Measurements from ENCODE around the gene TMEM179B. TPM values are rescaled to one million over a fixed set of nuclear protein-coding genes. Genes with fewer than 3 reads are reported as not detected.
A peak's percentile ranks its signal among the peaks of the same experiment; 100 is the strongest.

The TMEM179B gene
- total RNA-seq, 1 donor from 2014 or later: 12.0 TPM

DNA sequence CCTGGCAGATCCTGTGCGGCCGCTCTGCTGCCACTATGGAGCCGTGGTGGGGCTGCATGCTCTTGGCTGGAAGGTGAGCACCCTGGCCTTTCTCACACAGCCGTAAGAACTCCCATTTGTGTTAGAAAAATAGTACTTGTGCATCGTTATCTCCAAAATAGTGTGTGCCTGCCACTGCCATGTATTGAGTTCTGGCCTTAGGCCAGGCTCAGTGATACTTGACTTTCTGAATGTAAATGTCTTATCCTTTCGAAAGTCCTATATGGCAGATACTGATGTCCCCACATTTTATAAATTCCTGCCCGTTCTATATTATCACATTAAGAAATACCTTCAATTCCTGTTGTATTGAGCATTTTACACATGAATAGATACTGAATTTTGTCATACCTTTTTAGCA, 4.4 kb upstream of the TMEM179B start:
- intact Hi-C loops (cut with DNase I): no loop called here
- DNase-seq (ENCODE audit: low spot score): no peak

DNA sequence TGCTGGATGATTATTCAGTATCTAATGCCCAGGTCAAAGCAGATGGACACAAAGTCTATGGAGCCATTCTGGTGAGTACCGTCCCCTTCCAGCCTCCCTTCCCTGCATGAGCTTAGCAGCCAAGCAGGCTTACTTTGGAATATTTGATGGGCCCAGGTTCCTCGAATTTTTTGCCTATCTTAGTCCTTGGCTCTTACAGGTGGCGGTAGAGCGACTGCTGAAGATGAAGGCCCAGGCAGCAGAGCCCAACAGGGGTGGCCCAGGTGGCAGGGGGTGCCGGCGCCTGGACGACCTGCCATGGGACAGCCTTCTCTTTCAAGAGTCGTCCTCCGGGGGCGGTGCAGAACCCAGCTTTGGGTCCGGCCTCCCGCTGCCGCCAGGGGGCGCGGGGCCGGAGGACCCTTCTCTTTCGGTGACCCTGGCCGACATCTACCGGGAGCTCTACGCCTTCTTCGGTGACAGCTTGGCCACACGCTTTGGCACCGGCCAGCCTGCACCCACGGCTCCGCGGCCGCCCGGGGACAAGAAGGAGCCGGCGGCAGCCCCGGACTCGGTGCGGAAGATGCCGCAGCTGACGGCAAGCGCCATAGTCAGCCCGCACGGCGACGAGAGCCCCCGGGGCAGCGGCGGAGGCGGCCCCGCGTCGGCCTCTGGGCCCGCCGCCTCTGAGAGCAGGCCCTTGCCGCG, 741 bp upstream of the TMEM179B start:
- DNase-seq (ENCODE audit: low spot score): peak; percentile 93
- intact Hi-C loops (cut with DNase I): loop anchor here (1.0 to 2.0 kb wide), 4 partner anchors 18 to 95 kb away; partner anchors contain the start of genes NXF1 and WDR74

DNA sequence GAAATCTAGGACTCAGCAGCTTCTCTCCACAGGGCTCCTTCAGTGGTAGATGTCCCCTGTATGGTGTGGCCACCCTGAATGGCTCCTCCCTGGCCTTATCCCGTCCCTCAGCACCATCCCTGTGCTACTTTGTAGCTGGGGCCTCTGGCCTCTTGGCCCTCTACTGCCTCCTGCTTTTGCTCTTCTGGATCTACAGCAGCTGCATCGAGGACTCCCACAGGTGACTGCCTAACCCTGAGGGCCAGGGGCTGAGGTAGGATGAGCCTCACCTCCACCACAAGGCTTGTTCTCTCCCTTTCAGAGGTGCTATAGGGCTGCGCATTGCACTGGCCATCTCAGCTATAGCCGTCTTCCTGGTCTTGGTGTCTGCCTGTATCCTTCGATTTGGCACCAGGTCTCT, 1.8 kb downstream of the TMEM179B start:
- no peak for DNase-seq (ENCODE audit: low spot score)
- intact Hi-C loops (cut with DNase I): no loop called here

- no peak for DNase-seq (ENCODE audit: low spot score)
- intact Hi-C loops (cut with DNase I): no loop called here
Observed at GRCh38 chr11:62789576-62789975, 2.4 kb downstream of the TMEM179B start.

DNA sequence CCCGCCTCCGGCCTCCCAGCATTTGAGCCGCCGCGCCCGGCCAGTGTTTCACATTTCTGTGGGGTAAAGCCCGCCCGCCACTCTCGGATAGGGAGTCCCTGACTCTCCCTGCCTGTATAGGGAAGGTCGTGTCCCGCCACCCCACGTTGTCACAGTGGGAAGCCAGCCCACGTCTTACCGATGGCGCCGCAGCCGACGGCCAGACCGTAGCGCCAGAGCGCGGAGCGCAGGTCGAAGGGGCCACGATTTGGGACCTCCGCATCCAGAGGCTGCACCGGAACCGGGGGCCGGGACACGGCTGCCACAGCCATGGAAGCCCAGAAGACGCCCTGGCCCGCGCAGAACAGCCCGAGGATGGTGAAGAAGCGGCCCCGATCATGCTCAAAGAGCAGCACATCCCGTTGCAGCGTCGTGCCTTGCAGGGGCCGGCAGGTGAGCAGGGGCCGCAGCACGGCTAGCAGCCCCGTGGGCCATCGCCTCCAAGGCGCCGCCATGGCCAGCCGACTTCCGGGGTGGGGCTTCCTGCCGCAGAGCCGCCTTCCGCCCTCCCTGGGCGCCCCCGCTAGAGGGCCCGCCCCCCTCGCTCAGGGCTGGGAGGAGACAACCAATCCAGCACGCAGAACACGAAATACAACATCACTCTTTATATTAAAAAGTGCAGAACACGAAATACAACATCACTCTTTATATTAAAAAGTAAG, 4.4 kb downstream of the TMEM179B start, which contains the start of gene TMEM223:
TMEM223 (minus strand) TSS at position 506 of the 701 bp plus-strand sequence; CDS start at position 494, 12 bp downstream.
- peak; percentile 95 for DNase-seq (ENCODE audit: low spot score)
- intact Hi-C loops (cut with DNase I): loop anchor here (1.0 kb wide), 1 partner anchor 14 kb away; the partner anchor contains the start of gene NXF1

- DNase-seq (ENCODE audit: low spot score): no peak
- intact Hi-C loops (cut with DNase I): loop anchor here (1.0 kb wide), 1 partner anchor 13 kb away; the partner anchor contains the start of gene NXF1
Observed at GRCh38 chr11:62792202-62792575, 5.0 kb downstream of the TMEM179B start.

DNA sequence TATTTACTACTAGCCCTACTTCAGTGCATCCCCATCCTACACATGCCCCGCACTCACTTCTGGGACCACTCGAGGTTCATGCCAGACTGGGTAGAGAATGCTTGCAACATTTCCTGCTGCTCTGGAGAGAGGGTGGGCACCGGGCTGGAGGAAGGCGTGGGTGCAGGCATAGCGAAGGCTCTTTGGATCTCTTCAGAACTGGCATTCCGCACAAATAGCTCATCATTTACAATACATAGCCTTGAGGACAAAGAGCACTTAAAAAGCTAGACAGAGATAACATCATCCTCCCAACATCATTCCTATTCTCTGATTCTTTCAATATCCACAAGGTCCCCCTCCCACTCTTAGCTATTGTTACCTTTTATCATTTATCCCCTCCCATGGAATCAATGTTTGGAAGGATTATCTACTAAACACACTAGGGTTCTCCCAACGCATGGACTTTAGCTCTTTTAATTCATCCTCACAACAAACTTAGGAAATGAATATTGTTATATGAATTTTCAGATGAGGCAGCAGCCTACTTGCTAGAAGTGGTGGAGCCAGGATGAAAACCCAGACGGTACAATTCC, 7.1 kb downstream of the TMEM179B start:
- DNase-seq (ENCODE audit: low spot score): no peak
- intact Hi-C loops (cut with DNase I): no loop called here

GRCh38 chr11:62796281-62796680, 9.1 kb downstream of the TMEM179B start:
- intact Hi-C loops (cut with DNase I): no loop called here
- no peak for DNase-seq (ENCODE audit: low spot score)

- intact Hi-C loops (cut with DNase I): no loop called here
- no peak for DNase-seq (ENCODE audit: low spot score)
Observed at GRCh38 chr11:62799486-62799885, 12.3 kb downstream of the TMEM179B start.

- intact Hi-C loops (cut with DNase I): no loop called here
- DNase-seq (ENCODE audit: low spot score): no peak
Observed at GRCh38 chr11:62801071-62801470, 13.9 kb downstream of the TMEM179B start.

- intact Hi-C loops (cut with DNase I): loop anchor here (1.0 to 2.0 kb wide), 2 partner anchors 12 to 18 kb away; partner anchors contain the start of genes TMEM179B and TMEM223
Observed at GRCh38 chr11:62804310-62805075, 17.3 kb downstream of the TMEM179B start.

GRCh38 chr11:62805076-62805892, 18.1 kb downstream of the TMEM179B start, which contains the start of gene NXF1:
NXF1 (minus strand) TSS chr11:62805440; CDS start chr11:62805356, 84 bp downstream.
- peak; percentile 98 for DNase-seq (ENCODE audit: low spot score)
- intact Hi-C loops (cut with DNase I): loop anchor here (1.0 to 2.0 kb wide), 2 partner anchors 13 to 18 kb away; partner anchors contain the start of genes TMEM179B and TMEM223

More at GRCh38 chr11:62804310-62805075, 17.3 kb downstream of the TMEM179B start:
- no peak for DNase-seq (ENCODE audit: low spot score)

GRCh38 chr11:62805961-62806441, 18.8 kb downstream of the TMEM179B start:
- intact Hi-C loops (cut with DNase I): loop anchor here (1.0 to 2.0 kb wide), 2 partner anchors 14 to 19 kb away; partner anchors contain the start of genes TMEM179B and TMEM223
- DNase-seq (ENCODE audit: low spot score): no peak

- intact Hi-C loops (cut with DNase I): no loop called here
- DNase-seq (ENCODE audit: low spot score): no peak
Observed at GRCh38 chr11:62806611-62807121, 19.5 kb downstream of the TMEM179B start.

DNA sequence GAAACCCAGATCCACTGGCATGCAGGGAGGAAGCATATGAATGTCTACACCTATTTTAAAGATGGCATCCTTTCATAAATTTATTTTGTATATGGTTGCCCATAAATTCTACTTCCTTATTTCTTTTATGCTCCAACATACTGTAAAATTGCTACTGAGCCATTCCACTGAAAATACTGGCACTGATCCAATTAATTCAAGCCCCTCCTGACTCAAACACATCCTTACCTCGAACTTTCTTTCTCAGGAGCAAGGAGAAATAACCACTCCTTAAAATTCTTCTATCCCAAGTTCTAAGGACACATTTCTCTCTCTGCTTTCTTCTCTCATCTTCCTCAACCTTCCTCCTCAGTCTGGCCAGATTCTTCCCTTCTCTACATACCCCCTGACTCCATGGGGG, 23.5 kb downstream of the TMEM179B start:
- DNase-seq (ENCODE audit: low spot score): no peak
- intact Hi-C loops (cut with DNase I): no loop called here

- intact Hi-C loops (cut with DNase I): no loop called here
- no peak for DNase-seq (ENCODE audit: low spot score)
Observed at GRCh38 chr11:62811659-62812058, 24.5 kb downstream of the TMEM179B start.

DNA sequence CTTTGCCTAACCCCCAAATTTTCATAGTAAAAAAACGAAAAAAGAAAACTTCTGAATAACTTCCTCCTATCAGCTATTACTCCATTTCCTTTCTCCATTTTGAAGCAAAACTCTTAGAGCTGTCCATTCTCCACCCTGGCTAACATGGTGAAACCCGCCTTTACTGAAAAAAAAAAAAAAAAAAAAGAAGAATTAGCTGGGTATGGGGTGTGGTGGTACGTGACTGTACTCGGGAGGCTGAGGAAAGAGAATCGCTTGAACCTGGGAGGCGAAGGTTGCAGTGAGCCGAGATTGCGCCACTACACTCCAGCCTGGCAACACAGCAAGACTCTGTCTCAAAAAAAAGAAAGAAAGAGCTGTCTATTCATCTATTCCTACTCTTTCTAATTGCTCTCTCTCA, 29.4 kb downstream of the TMEM179B start:
- intact Hi-C loops (cut with DNase I): no loop called here

DNA sequence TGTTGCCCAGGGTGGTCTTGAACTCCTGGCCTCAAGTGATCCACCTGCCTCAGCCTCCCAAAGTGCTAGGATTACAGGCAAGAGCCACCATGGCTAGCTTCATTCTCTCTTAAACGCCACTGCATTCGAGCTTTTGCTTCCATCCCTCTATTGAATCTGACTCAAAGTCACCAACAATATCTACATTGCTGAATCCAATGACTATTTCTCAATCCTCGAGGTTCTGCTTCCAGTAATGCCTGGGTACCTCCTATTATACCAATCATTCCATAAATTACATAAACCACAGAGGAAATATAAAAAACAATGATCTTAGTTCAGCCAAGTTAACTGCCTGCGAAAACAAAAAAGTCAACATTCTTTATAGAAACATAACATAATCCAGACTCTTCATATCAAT, 29.9 kb downstream of the TMEM179B start:
- intact Hi-C loops (cut with DNase I): no loop called here
- DNase-seq (ENCODE audit: low spot score): no peak

More for the DNA sequence above, 29.4 kb downstream of the TMEM179B start:
- DNase-seq (ENCODE audit: low spot score): no peak
